Kidney (tissue), 14 donors: Measurements from ENCODE around the gene ARG2. TPM values are rescaled to one million over a fixed set of nuclear protein-coding genes. Genes with fewer than 3 reads are reported as not detected.
A peak's percentile ranks its signal among the peaks of the same experiment; 100 is the strongest.

ENCODE experiments used
- DNase-seq, 5 donors: peaks; one replicate each; pipeline ENCODE4 v3.0.0-alpha.2; 2013 to 2020
- FAIRE-seq: peaks from 2 replicates; lab custom pipeline; 2012; peaks lifted over from hg19 to GRCh38; lab: Jason Lieb, UNC
- H3K27ac ChIP-seq, 2 donors: one replicate each; pipeline ENCODE4 v1.7.0; 2013; ENCODE audit warnings: low read depth in 2 of 2, low read length in 2 of 2, inconsistent platforms in 1 of 2
- H3K27me3 ChIP-seq: one replicate; pipeline ENCODE4 v1.7.1; 2013; ENCODE audit warnings: low read length, inconsistent platforms; ENCODE audit not compliant: control insufficient read depth, insufficient read depth
- H3K36me3 ChIP-seq, 3 donors: one replicate each; pipeline versions ENCODE4 v1.7.0 to v1.7.1; 2013; ENCODE audit warnings: low read length in 3 of 3, control low read depth in 1 of 3, inconsistent platforms in 1 of 3; ENCODE audit not compliant: insufficient read depth in 3 of 3, control insufficient read depth in 2 of 3
- H3K4me1 ChIP-seq, 3 donors: one replicate each; pipeline versions ENCODE4 v1.7.0 to v1.7.1; 2013; ENCODE audit warnings: low read length in 3 of 3, inconsistent platforms in 1 of 3, low read depth in 1 of 3; ENCODE audit not compliant: control insufficient read depth in 2 of 3, insufficient read depth in 2 of 3
- H3K4me3 ChIP-seq, 3 donors: one replicate each; pipeline versions ENCODE4 v1.7.0 to v1.8.1; 2013; ENCODE audit warnings: low read length in 3 of 3, control low read depth in 1 of 3, inconsistent platforms in 1 of 3
- H3K9ac ChIP-seq, 3 donors: one replicate each; pipeline versions ENCODE4 v1.7.0 to v1.7.1; 2013; ENCODE audit warnings: low read length in 3 of 3, control low read depth in 1 of 3, inconsistent platforms in 1 of 3
- H3K9me3 ChIP-seq, 3 donors: one replicate each; pipeline versions ENCODE4 v1.7.0 to v1.7.1; 2013; ENCODE audit warnings: low read length in 3 of 3, control low read depth in 1 of 3, inconsistent platforms in 1 of 3; ENCODE audit not compliant: control insufficient read depth in 2 of 3, insufficient read depth in 1 of 3
- CTCF ChIP-seq: IDR thresholded peaks from 3 replicates; pipeline ENCODE4 v1.5.1; 2012; ENCODE audit warnings: mild to moderate bottlenecking, moderate library complexity, borderline replicate concordance; ENCODE audit not compliant: insufficient read depth; ENCODE audit errors: extremely low read depth
- intact Hi-C: fragments of 100-400 bp; cut with DNase I; formaldehyde crosslinking; loops from one replicate; pipeline ENCODE4 v1.11.1; 2022
- polyA plus RNA-seq: library from polyadenylated mRNA; stranded (reverse); fragments of 350-450 nt; fragmentation: Illumina TruSeq; extraction: RNeasy Lipid Tissue Mini Kit (QIAGEN cat#74804); gene quantifications from one replicate; pipeline ENCODE4 v1.2.3, GENCODE V29; 2014; ENCODE audit warnings: low read depth, low replicate concordance; ENCODE audit not compliant: insufficient read depth
- total RNA-seq: library from RNA; stranded (reverse); fragmentation: NEBNext Ultra II Directional; extraction: Animal tissue kit (Norgen Biotek cat#: 25700); gene quantifications from one replicate; pipeline ENCODE4 v1.2.1, GENCODE V29; 2021
- donor health status: control.
- donor health status: control.
- donor health status: control.
- donor health status: control.
- donor health status: control.
- donor health status: DM: yes; HTN: yes; CAD: no.
- donor health status: Normal renal cell carcinoma (clear cell type).

Gene ARG2
- total and polyA plus RNA-seq, 2 donors from 2014 or later = 19.2 to 77.0 TPM

GRCh38 chr14:67645414-67645813, 25.7 kb downstream of the ARG2 start:
- intact Hi-C loops = no loop called here
- Histone ChIP-seq H3K4me3 (no peak overlapping the region), H3K9ac (peak overlapping the region in 1 of 3 donors; percentile 7), H3K36me3 (peaks cover 3 to 21% (median 15%) of the 10 kb centered on the region in 3 donors), H3K27ac (peak overlapping the region; percentile 77 to 80), H3K9me3 (no peaks in the 10 kb centered on the region), H3K4me1 (peaks cover 0 to 20% (median 18%) of the 10 kb centered on the region in 3 donors), H3K27me3 (no peaks in the 10 kb centered on the region)
- no peak for TF ChIP-seq CTCF
- no peak for DNase-seq
- FAIRE-seq = no peak

- peaks cover 0 to 20% (median 18%) of the 10 kb centered on the region in 3 donors for H3K4me1 ChIP-seq
- TF ChIP-seq CTCF = no peak
- intact Hi-C loops = no loop called here
- peak in 3 of 5 donors; percentile 22 to 58 (median 51) for DNase-seq
- H3K4me3 ChIP-seq = peak overlapping the region in 2 of 3 donors; percentile 32 to 42
- H3K27me3 ChIP-seq = no peaks in the 10 kb centered on the region
- H3K9ac ChIP-seq = peak overlapping the region in 1 of 3 donors; percentile 7
- peak overlapping the region; percentile 77 to 80 for H3K27ac ChIP-seq
- no peaks in the 10 kb centered on the region for H3K9me3 ChIP-seq
- FAIRE-seq = peak; percentile 73
- H3K36me3 ChIP-seq = peaks cover 8 to 27% (median 21%) of the 10 kb centered on the region in 3 donors
Observed at GRCh38 chr14:67646131-67646530, 26.4 kb downstream of the ARG2 start.

GRCh38 chr14:67650151-67650550, 30.4 kb downstream of the ARG2 start:
- Histone ChIP-seq H3K36me3 (peaks cover 9 to 58% (median 38%) of the 10 kb centered on the region in 3 donors), H3K27me3 (no peaks in the 10 kb centered on the region), H3K9me3 (no peaks in the 10 kb centered on the region), H3K4me3 (no peak overlapping the region), H3K9ac (no peak overlapping the region), H3K4me1 (peaks cover 0 to 20% (median 16%) of the 10 kb centered on the region in 3 donors), H3K27ac (no peak overlapping the region)
- intact Hi-C loops = no loop called here
- FAIRE-seq (no peak), DNase-seq (no peak)
- no peak for TF ChIP-seq CTCF

GRCh38 chr14:67650694-67651093, 31.0 kb downstream of the ARG2 start:
- peaks cover 0 to 15% (median 13%) of the 10 kb centered on the region in 3 donors for H3K4me1 ChIP-seq
- H3K36me3 ChIP-seq = peaks cover 9 to 64% (median 38%) of the 10 kb centered on the region in 3 donors
- no peak overlapping the region for H3K27ac ChIP-seq
- no peak overlapping the region for H3K4me3 ChIP-seq
- H3K9ac ChIP-seq = no peak overlapping the region
- no peak for FAIRE-seq
- no peaks in the 10 kb centered on the region for H3K9me3 ChIP-seq
- no peak for TF ChIP-seq CTCF
- intact Hi-C loops = no loop called here
- no peaks in the 10 kb centered on the region for H3K27me3 ChIP-seq
- no peak for DNase-seq
